ENCODE data around the gene MTARC2. TPM values are rescaled to one million over a fixed set of nuclear protein-coding genes. Genes with fewer than 3 reads are reported as not detected.

The MTARC2 gene
- total RNA-seq, 1 experiment from 2014 or later, result not detected

DNA sequence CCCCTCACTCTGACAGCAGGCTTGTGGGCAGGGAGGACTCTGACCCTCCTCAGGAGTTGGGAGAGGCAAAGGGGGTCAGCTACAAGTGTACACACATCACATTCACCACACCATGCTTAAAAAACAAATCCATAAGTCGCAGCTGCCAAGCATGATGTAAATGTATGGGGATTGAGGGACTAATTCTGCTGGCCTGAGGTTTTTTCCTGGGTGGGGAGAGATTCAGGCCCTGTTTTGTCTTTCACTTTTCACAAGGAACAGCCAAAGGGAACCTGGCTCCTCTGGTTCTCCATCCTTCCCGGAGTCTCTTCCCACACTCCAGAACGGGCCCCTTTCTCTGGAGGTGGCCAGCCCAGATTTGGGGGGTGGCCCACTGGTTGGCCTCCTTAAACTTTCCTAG is 1.3 kb upstream of the MTARC2 start:
- intact Hi-C loops (cut with micrococcal nuclease; ENCODE audit: unreplicated experiment), result no loop called here
- no TSS peak for BruUV-seq (replicated peaks)
- no peak for DNase-seq (ENCODE audit: low spot score)

DNA sequence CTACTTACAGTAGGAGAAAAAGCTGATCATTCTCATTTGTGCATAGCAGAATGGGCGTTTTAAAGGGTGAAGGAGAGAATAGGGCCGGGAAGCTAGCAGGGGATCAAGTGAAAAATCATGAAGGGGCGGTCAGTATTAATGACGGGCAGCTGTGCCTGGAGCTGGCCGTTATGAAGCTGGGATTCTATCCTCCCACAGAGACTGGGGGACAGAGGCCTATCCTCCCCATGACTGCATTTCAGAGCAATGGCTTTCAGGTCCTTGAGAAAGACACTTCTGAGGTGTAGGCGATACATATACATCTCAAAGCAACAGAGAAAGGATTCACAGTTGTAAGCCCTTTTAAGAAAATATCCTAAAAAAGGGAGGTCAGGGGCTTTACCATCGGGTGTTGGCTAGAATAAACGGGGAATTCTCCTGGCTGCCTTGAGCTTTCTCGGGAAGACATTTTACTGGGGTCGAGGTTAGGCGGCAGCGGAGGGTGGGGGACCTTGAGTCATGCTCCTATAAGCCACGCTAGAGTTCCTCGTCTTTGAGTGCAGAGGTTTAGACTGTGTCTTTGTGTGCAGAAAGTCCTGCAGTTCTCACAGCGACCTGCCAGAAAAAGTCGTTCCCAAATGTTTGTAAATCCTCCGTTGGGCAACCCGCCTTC is 559 bp upstream of the MTARC2 start:
- no TSS peak for BruUV-seq (replicated peaks)
- Histone ChIP-seq H3K4me3 (ENCODE audit: low read depth, low read length, poor library complexity, severe bottlenecking) (no peak overlapping the region), H3K27ac (ENCODE audit: low read depth, low read length, poor library complexity, severe bottlenecking) (no peak overlapping the region), H3K36me3 (ENCODE audit: insufficient read depth, low read length, poor library complexity, severe bottlenecking) (no peaks in the 10 kb centered on the region), H3K9me3 (ENCODE audit: low read depth, low read length, poor library complexity, severe bottlenecking) (no peaks in the 10 kb centered on the region), H3K27me3 (replicated peaks; ENCODE audit: insufficient read depth, low read depth, low read length, poor library complexity) (peaks cover 34% of the 10 kb centered on the region), H3K4me1 (ENCODE audit: insufficient read depth, low read length, poor library complexity, severe bottlenecking) (no peaks in the 10 kb centered on the region)
- intact Hi-C loops (cut with micrococcal nuclease; ENCODE audit: unreplicated experiment), result no loop called here
- ChIA-PET CTCF (interaction anchor here (1.9 kb wide), 1 partner anchor 14 kb away, joined by 6 read pairs; no protein-coding TSS in a partner anchor), POLR2A (ENCODE audit: low non-redundant PET) (interaction anchor here (0.6 kb wide), 1 partner anchor 616 kb away, joined by 13 read pairs; no protein-coding TSS in a partner anchor)
- DNase-seq (ENCODE audit: low spot score), result no peak
- TF ChIP-seq, protein P1, sequence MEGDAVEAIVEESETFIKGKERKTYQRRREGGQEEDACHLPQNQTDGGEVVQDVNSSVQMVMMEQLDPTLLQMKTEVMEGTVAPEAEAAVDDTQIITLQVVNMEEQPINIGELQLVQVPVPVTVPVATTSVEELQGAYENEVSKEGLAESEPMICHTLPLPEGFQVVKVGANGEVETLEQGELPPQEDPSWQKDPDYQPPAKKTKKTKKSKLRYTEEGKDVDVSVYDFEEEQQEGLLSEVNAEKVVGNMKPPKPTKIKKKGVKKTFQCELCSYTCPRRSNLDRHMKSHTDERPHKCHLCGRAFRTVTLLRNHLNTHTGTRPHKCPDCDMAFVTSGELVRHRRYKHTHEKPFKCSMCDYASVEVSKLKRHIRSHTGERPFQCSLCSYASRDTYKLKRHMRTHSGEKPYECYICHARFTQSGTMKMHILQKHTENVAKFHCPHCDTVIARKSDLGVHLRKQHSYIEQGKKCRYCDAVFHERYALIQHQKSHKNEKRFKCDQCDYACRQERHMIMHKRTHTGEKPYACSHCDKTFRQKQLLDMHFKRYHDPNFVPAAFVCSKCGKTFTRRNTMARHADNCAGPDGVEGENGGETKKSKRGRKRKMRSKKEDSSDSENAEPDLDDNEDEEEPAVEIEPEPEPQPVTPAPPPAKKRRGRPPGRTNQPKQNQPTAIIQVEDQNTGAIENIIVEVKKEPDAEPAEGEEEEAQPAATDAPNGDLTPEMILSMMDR (conservative IDR thresholded peaks at IDR 0.05; ENCODE audit: low read depth, low read length), result no peak
- TF ChIP-seq EZH2 (IDR thresholded peaks at IDR 0.05; ENCODE audit: borderline replicate concordance, low read depth, low read length, poor library complexity, severe bottlenecking), result no peak

More for the DNA sequence above, 1.3 kb upstream of the MTARC2 start:
- TF ChIP-seq, protein P1 (conservative IDR thresholded peaks at IDR 0.05; ENCODE audit: low read depth, low read length), result no peak
- TF ChIP-seq EZH2 (IDR thresholded peaks at IDR 0.05; ENCODE audit: borderline replicate concordance, low read depth, low read length, poor library complexity, severe bottlenecking), result no peak
- Histone ChIP-seq H3K4me3 (ENCODE audit: low read depth, low read length, poor library complexity, severe bottlenecking) (no peak overlapping the region), H3K27me3 (replicated peaks; ENCODE audit: insufficient read depth, low read depth, low read length, poor library complexity) (peaks cover 34% of the 10 kb centered on the region), H3K4me1 (ENCODE audit: insufficient read depth, low read length, poor library complexity, severe bottlenecking) (no peaks in the 10 kb centered on the region), H3K27ac (ENCODE audit: low read depth, low read length, poor library complexity, severe bottlenecking) (no peak overlapping the region), H3K9me3 (ENCODE audit: low read depth, low read length, poor library complexity, severe bottlenecking) (no peaks in the 10 kb centered on the region), H3K36me3 (ENCODE audit: insufficient read depth, low read length, poor library complexity, severe bottlenecking) (no peaks in the 10 kb centered on the region)
- POLR2A ChIA-PET (ENCODE audit: low non-redundant PET), result no interaction called here
- CTCF ChIA-PET, result no interaction called here

DNA sequence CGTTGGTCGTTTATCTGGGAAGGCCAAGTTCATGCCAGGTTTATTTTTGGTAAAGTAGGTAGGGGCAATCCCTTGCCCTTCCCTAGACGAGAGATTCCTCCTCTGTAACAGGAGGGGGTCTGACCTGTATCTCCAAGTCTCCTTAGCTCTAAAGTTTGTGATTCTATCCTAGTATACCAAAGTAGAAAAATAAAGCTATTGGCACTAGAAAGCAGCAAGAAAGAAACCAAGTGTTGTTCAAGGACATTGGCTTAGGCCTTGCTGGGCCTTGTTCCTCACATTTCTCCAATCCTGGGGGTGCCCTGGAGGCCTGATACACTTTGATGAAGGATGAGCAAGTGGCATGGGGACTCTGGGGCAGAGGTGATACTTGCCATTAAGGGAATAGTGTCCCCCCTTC is 814 bp downstream of the MTARC2 start:
- Histone ChIP-seq H3K4me3 (ENCODE audit: low read depth, low read length, poor library complexity, severe bottlenecking) (no peak overlapping the region), H3K36me3 (ENCODE audit: insufficient read depth, low read length, poor library complexity, severe bottlenecking) (no peaks in the 10 kb centered on the region), H3K4me1 (ENCODE audit: insufficient read depth, low read length, poor library complexity, severe bottlenecking) (no peaks in the 10 kb centered on the region), H3K27me3 (replicated peaks; ENCODE audit: insufficient read depth, low read depth, low read length, poor library complexity) (peaks cover 34% of the 10 kb centered on the region), H3K27ac (ENCODE audit: low read depth, low read length, poor library complexity, severe bottlenecking) (no peak overlapping the region), H3K9me3 (ENCODE audit: low read depth, low read length, poor library complexity, severe bottlenecking) (no peaks in the 10 kb centered on the region)
- ChIA-PET POLR2A (ENCODE audit: low non-redundant PET) (no interaction called here), CTCF (interaction anchor here (1.9 kb wide), 1 partner anchor 16 kb away, joined by 6 read pairs; no protein-coding TSS in a partner anchor)
- BruUV-seq (replicated peaks), result no TSS peak
- intact Hi-C loops (cut with micrococcal nuclease; ENCODE audit: unreplicated experiment), result no loop called here
- no peak for TF ChIP-seq EZH2 (IDR thresholded peaks at IDR 0.05; ENCODE audit: borderline replicate concordance, low read depth, low read length, poor library complexity, severe bottlenecking)
- TF ChIP-seq, protein P1 (conservative IDR thresholded peaks at IDR 0.05; ENCODE audit: low read depth, low read length), result no peak
- no peak for DNase-seq (ENCODE audit: low spot score)
